Kidney (tissue), 14 donors: Measurements from ENCODE around the gene SCRN2. TPM values are rescaled to one million over a fixed set of nuclear protein-coding genes. Genes with fewer than 3 reads are reported as not detected.

ENCODE experiments used
- DNase-seq, 5 donors: peaks; one replicate each; pipeline ENCODE4 v3.0.0-alpha.2; 2013 to 2020
- FAIRE-seq: peaks from 2 replicates; lab custom pipeline; 2012; peaks lifted over from hg19 to GRCh38; lab: Jason Lieb, UNC
- H3K27ac ChIP-seq, 2 donors: one replicate each; pipeline ENCODE4 v1.7.0; 2013; ENCODE audit warnings: low read depth in 2 of 2, low read length in 2 of 2, inconsistent platforms in 1 of 2
- H3K27me3 ChIP-seq: one replicate; pipeline ENCODE4 v1.7.1; 2013; ENCODE audit warnings: low read length, inconsistent platforms; ENCODE audit not compliant: control insufficient read depth, insufficient read depth
- H3K36me3 ChIP-seq, 3 donors: one replicate each; pipeline versions ENCODE4 v1.7.0 to v1.7.1; 2013; ENCODE audit warnings: low read length in 3 of 3, control low read depth in 1 of 3, inconsistent platforms in 1 of 3; ENCODE audit not compliant: insufficient read depth in 3 of 3, control insufficient read depth in 2 of 3
- H3K4me1 ChIP-seq, 3 donors: one replicate each; pipeline versions ENCODE4 v1.7.0 to v1.7.1; 2013; ENCODE audit warnings: low read length in 3 of 3, inconsistent platforms in 1 of 3, low read depth in 1 of 3; ENCODE audit not compliant: control insufficient read depth in 2 of 3, insufficient read depth in 2 of 3
- H3K4me3 ChIP-seq, 3 donors: one replicate each; pipeline versions ENCODE4 v1.7.0 to v1.8.1; 2013; ENCODE audit warnings: low read length in 3 of 3, control low read depth in 1 of 3, inconsistent platforms in 1 of 3
- H3K9ac ChIP-seq, 3 donors: one replicate each; pipeline versions ENCODE4 v1.7.0 to v1.7.1; 2013; ENCODE audit warnings: low read length in 3 of 3, control low read depth in 1 of 3, inconsistent platforms in 1 of 3
- H3K9me3 ChIP-seq, 3 donors: one replicate each; pipeline versions ENCODE4 v1.7.0 to v1.7.1; 2013; ENCODE audit warnings: low read length in 3 of 3, control low read depth in 1 of 3, inconsistent platforms in 1 of 3; ENCODE audit not compliant: control insufficient read depth in 2 of 3, insufficient read depth in 1 of 3
- intact Hi-C: fragments of 100-400 bp; cut with DNase I; formaldehyde crosslinking; loops from one replicate; pipeline ENCODE4 v1.11.1; 2022
- polyA plus RNA-seq: library from polyadenylated mRNA; stranded (reverse); fragments of 350-450 nt; fragmentation: Illumina TruSeq; extraction: RNeasy Lipid Tissue Mini Kit (QIAGEN cat#74804); gene quantifications from one replicate; pipeline ENCODE4 v1.2.3, GENCODE V29; 2014; ENCODE audit warnings: low read depth, low replicate concordance; ENCODE audit not compliant: insufficient read depth
- total RNA-seq: library from RNA; stranded (reverse); fragmentation: NEBNext Ultra II Directional; extraction: Animal tissue kit (Norgen Biotek cat#: 25700); gene quantifications from one replicate; pipeline ENCODE4 v1.2.1, GENCODE V29; 2021
- TF ChIP-seq, protein P1 (sequence below): IDR thresholded peaks from 3 replicates; pipeline ENCODE4 v1.5.1; 2012; ENCODE audit warnings: mild to moderate bottlenecking, moderate library complexity, borderline replicate concordance; ENCODE audit not compliant: insufficient read depth; ENCODE audit errors: extremely low read depth
- donor health status: control.
- donor health status: control.
- donor health status: control.
- donor health status: control.
- donor health status: control.
- donor health status: DM: yes; HTN: yes; CAD: no.
- donor health status: Normal renal cell carcinoma (clear cell type).

The SCRN2 gene
- total and polyA plus RNA-seq, 2 donors from 2014 or later, result 40.3 to 172 TPM

- H3K4me1 ChIP-seq, result peaks cover 0 to 6% (median 0%) of the 10 kb centered on the region in 3 donors
- no peaks in the 10 kb centered on the region for H3K27me3 ChIP-seq
- no peaks in the 10 kb centered on the region for H3K9me3 ChIP-seq
- FAIRE-seq (no peak), DNase-seq (no peak)
- intact Hi-C loops, result no loop called here
- no peak overlapping the region for H3K4me3 ChIP-seq
- TF ChIP-seq, protein P1, sequence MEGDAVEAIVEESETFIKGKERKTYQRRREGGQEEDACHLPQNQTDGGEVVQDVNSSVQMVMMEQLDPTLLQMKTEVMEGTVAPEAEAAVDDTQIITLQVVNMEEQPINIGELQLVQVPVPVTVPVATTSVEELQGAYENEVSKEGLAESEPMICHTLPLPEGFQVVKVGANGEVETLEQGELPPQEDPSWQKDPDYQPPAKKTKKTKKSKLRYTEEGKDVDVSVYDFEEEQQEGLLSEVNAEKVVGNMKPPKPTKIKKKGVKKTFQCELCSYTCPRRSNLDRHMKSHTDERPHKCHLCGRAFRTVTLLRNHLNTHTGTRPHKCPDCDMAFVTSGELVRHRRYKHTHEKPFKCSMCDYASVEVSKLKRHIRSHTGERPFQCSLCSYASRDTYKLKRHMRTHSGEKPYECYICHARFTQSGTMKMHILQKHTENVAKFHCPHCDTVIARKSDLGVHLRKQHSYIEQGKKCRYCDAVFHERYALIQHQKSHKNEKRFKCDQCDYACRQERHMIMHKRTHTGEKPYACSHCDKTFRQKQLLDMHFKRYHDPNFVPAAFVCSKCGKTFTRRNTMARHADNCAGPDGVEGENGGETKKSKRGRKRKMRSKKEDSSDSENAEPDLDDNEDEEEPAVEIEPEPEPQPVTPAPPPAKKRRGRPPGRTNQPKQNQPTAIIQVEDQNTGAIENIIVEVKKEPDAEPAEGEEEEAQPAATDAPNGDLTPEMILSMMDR, result no peak
- no peak overlapping the region for H3K9ac ChIP-seq
- H3K27ac ChIP-seq, result no peak overlapping the region
- peaks cover 0 to 17% (median 4%) of the 10 kb centered on the region in 3 donors for H3K36me3 ChIP-seq
Measured at GRCh38 chr17:47816947-47817346, 24.1 kb downstream of the SCRN2 start.

- intact Hi-C loops, result no loop called here
- H3K36me3 ChIP-seq, result peaks cover 0 to 17% (median 4%) of the 10 kb centered on the region in 3 donors
- no peak overlapping the region for H3K4me3 ChIP-seq
Measured at GRCh38 chr17:47816111-47816735, 24.9 kb downstream of the SCRN2 start.

GRCh38 chr17:47815106-47815918 is 25.8 kb downstream of the SCRN2 start:
- DNase-seq, result peak in 1 of 5 donors; percentile 9
- Histone ChIP-seq H3K9ac (no peak overlapping the region), H3K9me3 (no peaks in the 10 kb centered on the region), H3K36me3 (peaks cover 0 to 19% (median 4%) of the 10 kb centered on the region in 3 donors), H3K4me3 (no peak overlapping the region), H3K27ac (no peak overlapping the region), H3K27me3 (no peaks in the 10 kb centered on the region), H3K4me1 (no peaks in the 10 kb centered on the region)
- intact Hi-C loops, result no loop called here
- no peak for FAIRE-seq
- TF ChIP-seq, protein P1, result no peak

More at GRCh38 chr17:47816111-47816735, 24.9 kb downstream of the SCRN2 start:
- Histone ChIP-seq H3K4me1 (peaks cover 0 to 6% (median 0%) of the 10 kb centered on the region in 3 donors), H3K27me3 (no peaks in the 10 kb centered on the region), H3K9me3 (no peaks in the 10 kb centered on the region), H3K27ac (no peak overlapping the region), H3K9ac (no peak overlapping the region)
- FAIRE-seq (no peak), DNase-seq (peak in 1 of 5 donors; percentile 27)
- TF ChIP-seq, protein P1, result no peak
